Aorta (tissue), 5 donors: Measurements from ENCODE around the gene ABHD16A. TPM values are rescaled to one million over a fixed set of nuclear protein-coding genes. Genes with fewer than 3 reads are reported as not detected.

ENCODE experiments used
- ATAC-seq: fragments of 200-7000 bp; cut with Tn5 transposase; one replicate; pipeline ENCODE4 v1.9.1; 2022; ENCODE audit warnings: moderate library complexity; ENCODE audit not compliant: low FRiP score
- DNase-seq, 2 donors: peaks; one replicate each; pipeline ENCODE4 v3.0.0-alpha.2; 2020
- H3K27ac ChIP-seq, 2 donors: one replicate each; pipeline ENCODE4 v1.5.1; 2013; ENCODE audit warnings: low read length in 2 of 2, mild to moderate bottlenecking in 2 of 2, moderate library complexity in 2 of 2, control low read depth in 1 of 2, inconsistent platforms in 1 of 2, low read depth in 1 of 2
- H3K27me3 ChIP-seq, 2 donors: one replicate each; pipeline ENCODE4 v1.6.1; 2013; ENCODE audit warnings: control low read depth in 1 of 2, low read length in 1 of 2, mild to moderate bottlenecking in 1 of 2, moderate library complexity in 1 of 2; ENCODE audit not compliant: insufficient read depth in 2 of 2, control insufficient read depth in 1 of 2
- H3K36me3 ChIP-seq, 2 donors: one replicate each; pipeline ENCODE4 v1.6.1; 2013; ENCODE audit warnings: control low read depth in 1 of 2, low read length in 1 of 2, mild to moderate bottlenecking in 1 of 2; ENCODE audit not compliant: insufficient read depth in 2 of 2, control insufficient read depth in 1 of 2
- H3K4me1 ChIP-seq, 2 donors: one replicate each; pipeline ENCODE4 v1.6.1; 2013; ENCODE audit warnings: low read length in 2 of 2, control low read depth in 1 of 2, mild to moderate bottlenecking in 1 of 2, moderate library complexity in 1 of 2; ENCODE audit not compliant: insufficient read depth in 2 of 2, control insufficient read depth in 1 of 2
- H3K4me3 ChIP-seq, 2 donors: one replicate each; pipeline ENCODE4 v1.5.1; 2013; ENCODE audit warnings: low read length in 2 of 2, control low read depth in 1 of 2, mild to moderate bottlenecking in 1 of 2
- H3K9me3 ChIP-seq: one replicate; pipeline ENCODE4 v1.6.1; 2013; ENCODE audit warnings: mild to moderate bottlenecking, low read length; ENCODE audit not compliant: control insufficient read depth
- WGBS, 2 donors: extraction: QIAGEN DNeasy Blood & Tissue Kit; methylation state at CpG; one replicate each; pipeline ENCODE4 v1.1.7; 2013; 5-methylcytosine and 5-hydroxymethylcytosine counted together
- intact Hi-C, 2 donors: fragments of 100-400 bp; cut with DNase I; formaldehyde crosslinking; loops; one replicate each; pipeline versions ENCODE4 v1.14.2 to v1.15.0; 2022
- microRNA-seq, 2 donors: library from miRNA; unstranded; fragments of <30 nt; microRNA quantifications; one replicate each; pipeline ENCODE4 v1.2.0, GENCODE V29; 2020
- polyA plus RNA-seq, 2 donors: library from polyadenylated mRNA; stranded (reverse); fragments of 200-250 nt; gene quantifications; one replicate each; pipeline ENCODE4 v1.2.3, GENCODE V29; 2013
- total RNA-seq, 2 donors: library from RNA; stranded (reverse); fragmentation: NEBNext Ultra II Directional; extraction: Animal tissue kit (Norgen Biotek cat#: 25700); gene quantifications; one replicate each; pipeline ENCODE4 v1.2.1, GENCODE V29; 2021
- donor health status: healthy with polysubstance abuse.
- donor health status: Bipolar disorder and iron deficiency.
- donor health status: DM: no; HTN: no; CAD: no.
- donor health status: DM: no; HTN: no; CAD: no.
- donor health status: DM: yes; HTN: yes; CAD: no.

The ABHD16A gene
- total and polyA plus RNA-seq, 4 donors, result 12.9 to 50.1 (median 44.9) TPM

DNA sequence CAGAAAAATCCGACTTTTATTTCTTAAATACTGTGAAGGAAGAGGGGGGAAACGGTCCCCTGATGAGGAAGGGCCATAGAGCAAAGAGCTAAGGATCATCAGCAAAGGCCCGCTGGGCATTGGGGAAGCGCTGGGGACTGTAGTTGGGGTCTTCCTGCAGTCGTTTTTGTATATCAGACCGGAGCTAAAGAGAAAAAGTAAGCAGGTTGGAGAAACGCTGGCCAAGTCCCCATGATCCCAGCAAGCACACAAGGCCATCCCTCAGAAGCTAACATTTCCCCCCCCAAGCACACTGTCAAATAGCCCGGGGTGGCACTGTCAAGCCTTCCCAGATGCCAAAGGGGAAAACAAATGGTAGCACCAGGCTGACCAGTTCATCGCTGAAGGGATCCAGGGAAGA is 64.1 kb downstream of the ABHD16A start:
- no peak for ATAC-seq

More for the DNA sequence above, 64.1 kb downstream of the ABHD16A start:
- no peak overlapping the region for H3K27ac ChIP-seq
- H3K9me3 ChIP-seq, result no peaks in the 10 kb centered on the region
- intact Hi-C loops, result no loop called here
- no peak overlapping the region for H3K4me3 ChIP-seq
- peaks cover 4 to 23% of the 10 kb centered on the region in 2 donors for H3K36me3 ChIP-seq
- 73 to 75% methylated on average over 9 of the region's 9 CpGs for WGBS, 2 donors
- H3K27me3 ChIP-seq, result no peaks in the 10 kb centered on the region
- no peaks in the 10 kb centered on the region for H3K4me1 ChIP-seq
- no peak for DNase-seq

Small RNAs within 50 kb of the gene (microRNA-seq; reads per million reads assigned to microRNA genes)
- 0 to 1.8 reads per million in 2 donors for gene MIR4646

Other genes with a start within 250 kb of the ABHD16A start
Only the 30 nearest of the 39 such genes appear.
- gene ATP6V1G2, start 156.7 kb downstream of the ABHD16A start, total RNA-seq, result 1 to 10 TPM; 1.3 to 1.5 TPM
- 1 to 10 TPM; 1.4 to 1.8 TPM for gene ATP6V1G2, start 156.7 kb downstream of the ABHD16A start, polyA plus RNA-seq
- gene NFKBIL1, start 155.7 kb downstream of the ABHD16A start, total RNA-seq, result 10 to 100 TPM; 16.0 to 19.8 TPM
- 10 to 100 TPM; 24.2 to 49.5 TPM for gene NFKBIL1, start 155.7 kb downstream of the ABHD16A start, polyA plus RNA-seq
- gene LTA, start 131.0 kb downstream of the ABHD16A start, total RNA-seq, result not detected
- under 1 TPM in 1 of 2 donors, not detected in 1; 0.18 TPM for gene LTA, start 131.0 kb downstream of the ABHD16A start, polyA plus RNA-seq
- 1 to 10 TPM in 1 of 2 donors, under 1 TPM in 1; 0.66 to 1.9 TPM for gene TNF, start 127.8 kb downstream of the ABHD16A start, total RNA-seq
- gene TNF, start 127.8 kb downstream of the ABHD16A start, polyA plus RNA-seq, result 1 to 10 TPM in 1 of 2 donors, under 1 TPM in 1; 0.23 to 1.3 TPM
- gene LTB, start 120.9 kb downstream of the ABHD16A start, total RNA-seq, result 1 to 10 TPM; 1.4 to 3.6 TPM
- gene LTB, start 120.9 kb downstream of the ABHD16A start, polyA plus RNA-seq, result 1 to 10 TPM in 1 of 2 donors, under 1 TPM in 1; 0.88 to 2.5 TPM
- 10 to 100 TPM; 21.1 to 24.6 TPM for gene LST1, start 117.0 kb downstream of the ABHD16A start, total RNA-seq
- gene LST1, start 117.0 kb downstream of the ABHD16A start, polyA plus RNA-seq, result 10 to 100 TPM in 1 of 2 donors, 1 to 10 TPM in 1; 7.9 to 23.4 TPM
- not detected for gene NCR3, start 110.3 kb downstream of the ABHD16A start, total RNA-seq
- gene NCR3, start 110.3 kb downstream of the ABHD16A start, polyA plus RNA-seq, result not detected
- gene AIF1, start 88.1 kb downstream of the ABHD16A start, total RNA-seq, result 10 to 100 TPM; 32.6 to 68.3 TPM
- 100 to 1,000 TPM in 1 of 2 donors, 10 to 100 TPM in 1; 38.2 to 166 TPM for gene AIF1, start 88.1 kb downstream of the ABHD16A start, polyA plus RNA-seq
- gene PRRC2A, start 82.6 kb downstream of the ABHD16A start, total RNA-seq, result 100 to 1,000 TPM; 154 to 164 TPM
- 100 to 1,000 TPM in 1 of 2 donors, 10 to 100 TPM in 1; 28.5 to 152 TPM for gene PRRC2A, start 82.6 kb downstream of the ABHD16A start, polyA plus RNA-seq
- 100 to 1,000 TPM; 207 to 215 TPM for gene BAG6, start 50.7 kb downstream of the ABHD16A start, total RNA-seq
- gene BAG6, start 50.7 kb downstream of the ABHD16A start, polyA plus RNA-seq, result 100 to 1,000 TPM in 1 of 2 donors, 10 to 100 TPM in 1; 75.0 to 379 TPM
- under 1 TPM; 0.42 to 0.96 TPM for gene APOM, start 47.4 kb downstream of the ABHD16A start, total RNA-seq
- 1 to 10 TPM in 1 of 2 donors, not detected in 1; 2.6 TPM for gene APOM, start 47.4 kb downstream of the ABHD16A start, polyA plus RNA-seq
- 10 to 100 TPM; 18.3 to 20.2 TPM for gene C6orf47, start 42.5 kb downstream of the ABHD16A start, total RNA-seq
- gene C6orf47, start 42.5 kb downstream of the ABHD16A start, polyA plus RNA-seq, result 10 to 100 TPM in 1 of 2 donors, 1 to 10 TPM in 1; 7.5 to 12.0 TPM
- gene GPANK1, start 38.3 kb downstream of the ABHD16A start, total RNA-seq, result 10 to 100 TPM; 10.9 to 16.5 TPM
- 10 to 100 TPM; 15.9 to 22.8 TPM for gene GPANK1, start 38.3 kb downstream of the ABHD16A start, polyA plus RNA-seq
- gene CSNK2B, start 37.2 kb downstream of the ABHD16A start, total RNA-seq, result 100 to 1,000 TPM; 100 to 106 TPM
- gene CSNK2B, start 37.2 kb downstream of the ABHD16A start, polyA plus RNA-seq, result 100 to 1,000 TPM; 122 to 191 TPM
- 10 to 100 TPM; 19.6 to 20.8 TPM for gene LY6G5B, start 33.3 kb downstream of the ABHD16A start, total RNA-seq
- gene LY6G5B, start 33.3 kb downstream of the ABHD16A start, polyA plus RNA-seq, result 10 to 100 TPM in 1 of 2 donors, 1 to 10 TPM in 1; 1.6 to 25.1 TPM
- 1 to 10 TPM; 1.2 to 3.3 TPM for gene LY6G5C, start 22.3 kb downstream of the ABHD16A start, total RNA-seq
- 1 to 10 TPM; 3.3 to 5.9 TPM for gene LY6G5C, start 22.3 kb downstream of the ABHD16A start, polyA plus RNA-seq
- not detected for gene LY6G6F, start 3.5 kb upstream of the ABHD16A start, total RNA-seq
- not detected for gene LY6G6F, start 3.5 kb upstream of the ABHD16A start, polyA plus RNA-seq
- not detected for gene LY6G6D, start 12.0 kb upstream of the ABHD16A start, total RNA-seq
- not detected for gene LY6G6D, start 12.0 kb upstream of the ABHD16A start, polyA plus RNA-seq
- not detected for gene LY6G6C, start 18.4 kb upstream of the ABHD16A start, total RNA-seq
- gene LY6G6C, start 18.4 kb upstream of the ABHD16A start, polyA plus RNA-seq, result not detected
- under 1 TPM; 0.84 to 0.96 TPM for gene MPIG6B, start 20.0 kb upstream of the ABHD16A start, total RNA-seq
- not detected for gene MPIG6B, start 20.0 kb upstream of the ABHD16A start, polyA plus RNA-seq
- gene DDAH2, start 26.0 kb upstream of the ABHD16A start, total RNA-seq, result 100 to 1,000 TPM; 122 to 133 TPM
- 100 to 1,000 TPM; 118 to 189 TPM for gene DDAH2, start 26.0 kb upstream of the ABHD16A start, polyA plus RNA-seq
- gene CLIC1, start 33.2 kb upstream of the ABHD16A start, total RNA-seq, result 100 to 1,000 TPM; 303 to 322 TPM
- gene CLIC1, start 33.2 kb upstream of the ABHD16A start, polyA plus RNA-seq, result 100 to 1,000 TPM; 331 to 368 TPM
- gene MSH5, start 36.7 kb upstream of the ABHD16A start, total RNA-seq, result 10 to 100 TPM in 1 of 2 donors, 1 to 10 TPM in 1; 5.9 to 15.1 TPM
- gene MSH5, start 36.7 kb upstream of the ABHD16A start, polyA plus RNA-seq, result 1 to 10 TPM in 1 of 2 donors, not detected in 1; 7.0 TPM
- 1 to 10 TPM in 1 of 2 donors, under 1 TPM in 1; 0.68 to 2.9 TPM for gene SAPCD1, start 59.3 kb upstream of the ABHD16A start, total RNA-seq
- gene SAPCD1, start 59.3 kb upstream of the ABHD16A start, polyA plus RNA-seq, result 1 to 10 TPM in 1 of 2 donors, not detected in 1; 3.2 TPM
- gene VWA7, start 74.0 kb upstream of the ABHD16A start, total RNA-seq, result 1 to 10 TPM in 1 of 2 donors, under 1 TPM in 1; 0.58 to 1.3 TPM
- gene VWA7, start 74.0 kb upstream of the ABHD16A start, polyA plus RNA-seq, result under 1 TPM in 1 of 2 donors, not detected in 1; 0.23 TPM
- gene VARS1, start 92.4 kb upstream of the ABHD16A start, total RNA-seq, result 10 to 100 TPM; 44.4 to 49.6 TPM
- 10 to 100 TPM in 1 of 2 donors, 1 to 10 TPM in 1; 9.8 to 26.4 TPM for gene VARS1, start 92.4 kb upstream of the ABHD16A start, polyA plus RNA-seq
- 10 to 100 TPM; 32.4 to 33.4 TPM for gene LSM2, start 103.6 kb upstream of the ABHD16A start, total RNA-seq
- gene LSM2, start 103.6 kb upstream of the ABHD16A start, polyA plus RNA-seq, result 10 to 100 TPM; 41.7 to 42.2 TPM
- 1 to 10 TPM; 1.9 TPM for gene HSPA1L, start 112.0 kb upstream of the ABHD16A start, total RNA-seq
- gene HSPA1L, start 112.0 kb upstream of the ABHD16A start, polyA plus RNA-seq, result 1 to 10 TPM; 1.3 to 2.1 TPM
- gene HSPA1A, start 112.2 kb upstream of the ABHD16A start, total RNA-seq, result 100 to 1,000 TPM; 194 to 454 TPM
- gene HSPA1A, start 112.2 kb upstream of the ABHD16A start, polyA plus RNA-seq, result 10 to 100 TPM; 55.1 to 98.7 TPM
- 100 to 1,000 TPM; 155 to 332 TPM for gene HSPA1B, start 124.4 kb upstream of the ABHD16A start, total RNA-seq
- 10 to 100 TPM; 23.2 to 61.1 TPM for gene HSPA1B, start 124.4 kb upstream of the ABHD16A start, polyA plus RNA-seq